HG03571 (cell line): ENCODE results near the gene STK38L.

Source experiments
- ATAC-seq: cut with Tn5 transposase; IDR thresholded peaks from one replicate; pipeline ENCODE4 v1.9.1; 2021; ENCODE audit not compliant: unreplicated experiment

Gene STK38L

DNA sequence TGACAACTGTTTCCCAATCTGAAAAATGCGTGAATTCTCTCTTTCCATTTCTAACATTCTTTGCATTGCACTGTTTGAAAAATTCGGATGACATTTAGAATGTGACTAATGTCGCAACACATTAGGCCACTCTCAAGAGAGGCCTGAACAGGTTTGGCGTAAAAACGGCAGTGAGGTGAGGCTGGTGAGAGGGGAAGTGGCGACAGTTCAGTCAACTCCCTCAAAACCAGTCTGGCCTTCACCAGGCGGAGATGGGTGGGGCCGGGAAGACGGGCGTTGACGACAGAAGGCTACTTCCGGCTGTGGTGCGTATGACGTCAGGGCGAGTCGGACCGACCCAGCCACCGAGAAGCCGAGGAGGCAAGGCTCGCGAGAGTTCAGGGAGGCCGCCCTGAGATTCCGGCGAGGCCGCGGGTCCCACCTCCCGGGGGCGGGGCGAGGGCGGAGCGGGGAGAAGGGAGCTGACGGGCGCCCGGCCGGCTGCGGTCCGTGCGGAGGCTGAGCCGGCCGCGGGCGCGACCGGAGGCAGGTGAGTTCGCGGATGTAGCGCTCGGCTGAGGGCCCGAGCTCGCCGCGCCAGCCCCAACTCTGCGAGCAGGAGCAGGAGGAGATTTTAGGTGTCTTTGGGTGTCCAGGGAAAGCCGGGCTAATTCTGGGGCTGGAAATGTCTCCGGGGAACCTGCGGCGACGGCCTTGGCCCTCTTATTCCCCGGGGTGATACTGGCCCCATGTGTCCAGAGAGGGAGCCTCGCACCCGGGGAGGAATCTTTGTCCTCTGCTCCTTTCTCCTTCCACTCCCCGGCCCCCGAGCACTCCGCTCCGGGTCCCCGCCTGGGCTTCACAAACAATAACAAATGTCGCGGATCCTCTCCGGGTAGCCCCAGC, at the start of gene STK38L:
STK38L (plus strand) TSS at position 483 of the 885 bp plus-strand sequence. CDS start 53,435 bp downstream, outside the sequence.
- ATAC-seq = peak; percentile 93

DNA sequence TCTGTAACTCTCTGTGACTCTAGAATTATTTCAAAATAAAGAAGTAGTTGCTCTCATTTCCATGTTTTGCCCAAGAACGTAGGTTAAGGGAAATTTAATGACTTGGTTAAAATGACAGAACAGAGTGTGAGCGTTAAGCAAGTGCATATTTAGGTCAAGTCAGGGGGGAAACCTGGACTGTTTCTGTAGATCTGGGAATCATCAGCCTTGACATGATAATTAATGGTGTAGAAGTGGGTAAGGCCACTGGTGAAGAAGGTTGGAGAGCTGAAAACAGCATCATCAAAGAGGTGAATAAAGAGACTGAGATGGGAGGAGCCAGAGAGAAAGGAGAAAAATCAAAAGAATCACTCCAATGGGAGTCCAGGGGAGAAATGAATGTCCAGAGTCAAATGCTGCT, 49.4 kb upstream of the STK38L start:
- ATAC-seq = no peak

DNA sequence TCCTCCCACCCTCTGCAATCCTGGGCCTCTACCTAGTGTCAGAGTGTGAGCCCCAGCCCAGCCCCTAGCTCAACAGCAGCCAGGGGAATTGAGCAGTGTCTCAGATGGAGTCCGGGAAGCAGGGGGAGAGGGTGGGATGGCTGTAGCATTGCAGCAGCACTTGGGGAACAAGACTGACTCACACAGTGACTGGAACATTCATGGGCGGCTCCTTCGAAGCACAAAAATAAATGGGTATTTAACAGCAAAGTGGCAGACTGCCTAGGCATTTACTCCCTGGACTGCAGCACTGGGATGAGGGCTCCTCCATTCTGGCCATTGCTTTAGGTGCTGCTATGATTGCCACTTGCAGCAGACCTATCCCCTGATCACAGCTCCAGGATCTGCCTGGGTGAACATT, 46.0 kb upstream of the STK38L start:
- ATAC-seq = no peak

DNA sequence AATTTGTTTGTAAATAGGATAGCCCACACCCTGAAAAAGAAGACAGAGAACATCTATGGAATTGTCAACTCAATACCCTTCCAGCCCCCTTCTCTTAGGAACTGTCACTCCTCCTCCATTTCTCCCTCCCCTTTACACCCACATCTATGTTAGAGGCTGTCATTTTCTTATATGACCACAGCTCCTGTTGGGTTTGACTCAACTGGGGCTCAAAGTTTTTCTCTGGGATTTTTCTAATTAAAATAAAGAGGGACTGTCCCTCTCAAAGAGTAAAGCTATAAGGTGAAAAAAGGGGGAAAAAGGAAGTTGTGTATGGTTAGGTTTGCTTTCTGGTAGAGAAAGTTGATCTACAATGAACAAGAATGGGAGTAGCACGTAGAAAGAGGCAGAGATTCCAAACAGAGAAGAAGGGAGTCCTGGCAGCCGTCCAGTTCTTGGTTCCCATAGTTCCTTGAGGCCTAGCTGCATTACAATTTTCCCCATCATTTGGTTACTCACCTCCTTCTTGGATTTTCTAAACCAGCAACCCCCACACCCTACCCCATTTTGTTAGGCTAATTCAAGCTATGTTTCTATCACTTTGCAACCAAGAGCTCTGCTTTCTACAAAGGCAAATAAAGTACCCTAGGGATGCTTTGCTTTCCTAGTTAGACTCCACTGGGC, 44.3 kb upstream of the STK38L start:
- no peak for ATAC-seq

DNA sequence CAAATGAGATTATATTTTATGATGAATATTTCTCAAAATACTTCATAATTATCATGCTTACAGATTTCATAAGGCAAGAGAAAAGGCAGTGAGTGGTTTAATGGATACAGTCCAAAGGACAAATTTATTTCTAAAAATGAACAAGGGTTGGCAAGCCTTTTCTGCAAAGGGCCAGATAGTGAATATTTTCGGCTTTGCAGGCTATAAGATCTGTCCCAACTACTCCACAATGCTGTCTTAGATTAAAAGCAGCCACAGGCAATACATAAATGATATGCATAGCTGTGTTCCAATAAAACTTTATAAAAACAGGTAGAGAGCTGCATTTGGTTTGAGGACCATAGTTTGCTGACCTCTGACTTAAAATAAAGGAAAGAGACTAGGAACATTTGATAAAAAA, 42.9 kb upstream of the STK38L start:
- no peak for ATAC-seq

DNA sequence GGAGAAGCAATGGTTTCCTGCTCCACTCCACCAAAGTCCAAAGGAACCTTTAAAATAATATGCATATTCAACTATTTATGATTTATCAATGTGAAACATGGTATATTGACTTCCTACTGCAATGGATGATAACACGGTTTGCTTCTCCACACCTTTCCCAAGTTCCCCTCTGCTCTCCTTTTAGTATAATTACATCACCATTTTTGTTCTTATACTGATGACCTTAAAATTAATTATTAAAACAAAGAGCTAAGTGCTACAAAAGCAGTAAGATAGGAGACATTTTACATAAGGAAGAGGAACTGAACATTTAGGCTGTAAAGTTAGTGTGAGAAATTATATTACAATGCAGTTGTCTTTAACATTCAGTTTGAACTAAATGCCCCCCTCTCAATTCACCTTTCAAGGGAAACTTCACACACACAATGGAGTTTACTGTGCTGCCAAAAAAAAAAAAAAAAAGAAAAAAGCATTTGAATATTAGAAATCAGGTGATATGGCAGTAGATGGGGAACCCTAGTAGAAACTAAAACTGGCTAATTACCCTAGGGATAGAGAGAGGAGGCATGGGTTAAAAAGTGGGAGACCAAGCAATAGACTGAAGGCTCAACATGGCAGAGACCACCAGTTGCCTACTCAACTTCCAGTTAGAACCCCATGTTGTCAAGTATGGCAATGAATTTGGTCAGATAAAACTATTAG, 37.1 kb upstream of the STK38L start:
- ATAC-seq = no peak

DNA sequence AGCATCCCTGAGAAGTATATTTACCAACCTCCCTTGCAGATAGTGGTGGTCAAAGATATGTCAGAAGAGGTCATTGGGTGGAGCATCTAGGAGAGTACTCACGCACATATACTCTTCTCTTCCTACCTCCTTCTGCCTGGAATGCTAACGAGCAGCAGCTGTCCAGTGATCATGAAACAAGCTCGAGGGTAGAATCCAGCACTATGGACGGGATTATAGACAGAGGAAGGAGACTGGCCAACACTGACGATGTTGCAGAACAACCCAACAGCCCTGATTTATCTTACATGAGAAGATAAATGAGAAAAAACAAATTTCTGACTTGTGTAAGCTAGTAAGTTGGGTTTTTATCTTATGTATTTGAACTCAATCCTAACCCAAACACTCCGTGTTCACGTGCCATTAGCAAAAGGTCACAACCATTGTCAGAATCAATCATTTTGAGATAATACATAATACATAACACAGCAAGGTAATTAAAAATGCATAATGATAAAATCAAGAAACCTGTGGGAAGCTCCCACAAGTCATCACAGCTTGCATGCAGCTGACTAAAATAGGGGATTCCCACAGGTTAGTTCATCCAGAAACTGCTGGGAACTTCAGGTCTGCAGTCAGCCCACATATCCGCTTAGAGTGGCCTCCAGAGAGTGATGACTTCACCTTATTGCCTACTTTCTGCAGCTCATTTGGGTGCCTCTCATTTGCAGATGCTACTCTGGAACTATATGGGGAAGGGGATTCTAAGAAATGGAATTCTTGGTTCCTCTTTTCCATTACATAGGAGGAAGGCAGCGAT, 36.3 kb upstream of the STK38L start:
- peak; percentile 85 for ATAC-seq

DNA sequence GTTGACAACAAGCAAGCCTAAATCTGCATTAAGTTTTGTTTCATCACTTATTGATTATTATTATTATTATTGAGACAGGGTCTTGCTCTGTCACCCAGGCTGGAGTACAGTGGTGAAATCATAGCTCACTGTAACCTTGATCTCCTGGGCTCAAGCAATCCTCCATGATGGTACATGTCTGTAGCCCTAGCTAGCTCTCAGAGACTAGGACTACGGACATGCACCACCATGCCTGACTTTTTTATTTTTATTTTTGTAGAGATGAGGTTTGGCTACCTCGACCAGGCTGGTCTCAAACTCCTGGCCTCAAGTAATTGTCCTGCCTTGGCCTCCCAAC, 35.7 kb upstream of the STK38L start:
- peak; percentile 9 for ATAC-seq

DNA sequence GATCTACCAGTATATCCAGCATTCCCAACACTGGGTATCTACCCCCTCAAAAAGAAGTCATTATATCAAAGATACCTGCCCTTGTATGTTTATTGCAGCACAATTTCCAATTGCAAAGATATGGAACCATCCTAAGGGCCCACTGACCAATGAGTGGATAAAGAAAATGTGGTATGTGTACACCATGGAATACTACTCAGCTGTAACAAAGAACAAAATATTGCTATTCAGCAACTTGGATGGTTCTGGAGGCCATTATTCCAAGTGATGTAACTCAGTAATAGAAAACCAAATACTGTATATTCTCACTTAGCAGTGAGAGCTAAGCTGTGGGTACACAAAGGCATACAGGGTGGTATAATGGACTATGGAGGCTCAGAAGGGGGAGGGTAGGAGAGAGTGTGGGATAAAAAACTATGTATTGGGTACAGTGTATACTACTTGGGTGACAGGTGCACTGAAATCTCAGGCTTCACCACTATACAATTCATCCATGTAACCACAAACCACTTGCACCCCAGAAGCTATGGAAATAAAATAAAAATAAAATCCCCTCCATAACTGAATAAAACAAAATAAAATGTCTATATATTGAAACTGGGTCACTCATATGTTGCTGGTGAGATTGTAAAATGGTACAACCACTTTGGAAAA, 34.7 kb upstream of the STK38L start:
- no peak for ATAC-seq

DNA sequence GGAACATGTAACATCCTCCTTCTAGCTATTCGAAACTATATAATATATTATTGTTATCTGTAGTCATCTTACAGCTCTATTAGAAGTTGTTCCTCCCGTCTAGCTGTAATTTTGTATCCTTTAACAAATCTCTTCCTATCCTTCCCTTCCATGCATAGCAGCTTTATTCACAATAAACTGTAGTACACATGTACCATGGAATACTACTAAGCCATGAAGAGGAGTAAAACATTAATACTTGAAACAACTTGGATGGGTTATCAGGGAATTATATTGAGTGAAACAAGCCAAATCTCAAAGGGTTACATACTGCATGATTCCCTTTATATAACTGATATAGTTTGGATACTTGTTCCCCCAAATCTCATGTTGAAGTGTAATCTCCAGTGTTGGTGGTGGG, 33.9 kb upstream of the STK38L start:
- no peak for ATAC-seq

DNA sequence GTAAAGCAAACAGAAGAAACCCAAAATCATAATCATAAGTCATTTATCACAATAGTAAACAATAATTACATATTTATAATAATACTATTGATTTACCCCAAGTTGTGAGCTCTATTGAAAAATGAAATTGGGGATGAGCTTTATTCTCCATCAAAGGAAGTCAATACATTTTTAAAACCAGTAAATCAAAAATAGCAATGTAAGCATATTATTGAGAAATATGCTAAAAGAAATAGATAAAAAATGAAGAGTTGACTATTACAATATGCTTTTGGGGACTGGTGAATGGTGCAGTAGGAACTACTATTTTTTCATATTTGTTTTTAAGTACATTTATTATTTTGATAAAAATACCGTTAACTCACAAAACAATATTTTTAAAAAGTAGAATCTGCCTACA, 31.2 kb upstream of the STK38L start:
- ATAC-seq = no peak

DNA sequence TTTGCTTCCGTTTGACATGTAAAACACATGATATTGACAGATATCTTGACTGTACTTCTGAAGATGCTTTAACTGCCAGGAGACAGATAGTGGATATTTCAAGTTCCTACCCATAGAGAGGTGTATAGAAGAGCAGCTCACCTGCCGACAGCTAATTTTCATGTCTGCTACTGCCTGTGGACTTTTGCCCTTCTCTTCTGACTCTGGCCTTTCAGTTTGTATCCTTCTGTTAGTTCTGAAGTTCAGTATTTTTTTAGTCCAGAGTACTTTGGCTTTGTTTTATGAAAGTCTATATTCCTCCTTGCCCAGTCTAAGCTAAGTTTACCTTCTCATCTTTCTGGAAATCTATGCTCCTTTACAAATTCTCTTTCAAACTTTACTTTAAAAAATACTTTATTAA, 30.8 kb upstream of the STK38L start:
- no peak for ATAC-seq

DNA sequence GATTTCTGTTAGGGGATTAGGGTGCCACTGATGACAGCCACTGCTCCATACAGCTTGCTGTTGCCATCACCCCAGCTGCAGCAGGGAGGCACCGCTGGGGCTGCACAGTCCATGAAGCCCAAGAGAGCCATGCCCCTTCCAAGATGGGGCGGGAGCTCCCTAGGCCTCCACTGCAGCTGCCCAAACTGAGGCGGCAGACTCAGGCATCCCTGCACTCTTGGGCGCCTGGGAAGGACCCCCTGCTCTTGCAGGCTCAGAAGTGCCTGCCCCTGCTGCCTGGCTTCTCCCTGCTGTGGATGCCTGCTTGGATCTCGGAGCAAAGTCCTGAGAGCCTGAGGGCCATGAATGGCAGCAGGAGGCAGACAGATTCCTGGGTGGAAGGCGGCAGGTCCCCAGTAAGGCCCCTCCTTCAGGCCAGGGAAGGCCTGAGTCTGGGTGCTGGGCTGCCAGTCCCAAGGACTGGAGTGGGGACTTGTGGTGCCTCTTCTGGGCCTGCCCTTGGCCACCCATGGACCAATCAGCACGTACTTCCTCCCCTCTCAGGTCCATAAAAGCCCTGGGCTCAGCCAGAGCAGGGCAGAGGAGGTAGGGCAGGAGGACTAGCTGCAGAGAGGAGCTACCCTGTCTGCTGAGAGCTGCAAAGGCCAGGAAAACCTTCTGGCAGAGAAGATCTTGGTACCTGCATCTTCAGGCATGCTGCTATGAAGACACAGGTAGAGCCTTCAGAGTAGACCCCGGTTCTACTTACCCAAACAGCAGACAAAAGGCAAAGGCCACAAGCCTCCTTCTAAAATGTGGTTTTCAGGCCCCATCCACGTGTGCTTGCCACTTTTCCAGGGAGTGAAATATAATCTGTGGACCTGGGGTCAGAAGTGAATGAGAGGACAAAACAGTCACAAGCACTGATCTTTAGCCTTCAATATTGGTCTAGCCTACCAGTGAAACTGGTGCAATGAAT, 30.0 kb upstream of the STK38L start:
- no peak for ATAC-seq

DNA sequence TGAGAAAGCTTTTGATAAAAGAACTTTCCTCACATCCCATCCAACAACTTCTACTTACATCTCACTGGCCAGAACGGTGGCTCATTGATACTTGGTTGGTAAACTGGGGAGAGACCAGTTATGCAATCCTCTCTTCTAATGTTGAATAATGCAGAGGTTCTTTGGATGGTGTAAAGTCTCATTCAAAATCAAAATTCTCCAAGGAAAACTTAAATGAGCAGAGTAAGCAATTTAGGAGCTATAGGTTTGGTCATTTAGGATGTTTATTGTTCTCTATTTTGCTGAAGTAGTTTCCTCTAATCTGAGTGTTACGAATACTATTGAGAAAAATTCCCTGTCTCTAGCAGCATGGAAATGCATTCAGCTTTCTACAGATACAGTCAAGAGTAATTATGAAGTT, 26.5 kb upstream of the STK38L start:
- ATAC-seq = no peak

DNA sequence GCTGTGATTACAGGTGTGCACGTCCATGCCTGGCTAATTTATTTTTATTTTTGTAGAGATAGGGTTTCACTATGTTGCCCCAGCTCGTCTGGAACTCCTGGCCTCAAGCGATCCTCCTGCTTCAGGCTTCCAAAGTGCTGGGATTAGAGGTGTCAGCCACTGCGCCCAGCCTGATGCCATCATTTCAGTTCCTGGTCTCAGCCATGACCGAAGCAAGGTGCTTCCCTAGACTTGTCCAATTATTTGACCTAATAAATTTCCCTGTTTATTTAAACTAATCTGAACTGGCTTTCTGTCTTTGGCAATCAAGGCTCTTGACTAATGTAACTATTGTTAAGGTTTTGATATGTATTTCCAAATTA, 24.4 kb upstream of the STK38L start:
- ATAC-seq = no peak

DNA sequence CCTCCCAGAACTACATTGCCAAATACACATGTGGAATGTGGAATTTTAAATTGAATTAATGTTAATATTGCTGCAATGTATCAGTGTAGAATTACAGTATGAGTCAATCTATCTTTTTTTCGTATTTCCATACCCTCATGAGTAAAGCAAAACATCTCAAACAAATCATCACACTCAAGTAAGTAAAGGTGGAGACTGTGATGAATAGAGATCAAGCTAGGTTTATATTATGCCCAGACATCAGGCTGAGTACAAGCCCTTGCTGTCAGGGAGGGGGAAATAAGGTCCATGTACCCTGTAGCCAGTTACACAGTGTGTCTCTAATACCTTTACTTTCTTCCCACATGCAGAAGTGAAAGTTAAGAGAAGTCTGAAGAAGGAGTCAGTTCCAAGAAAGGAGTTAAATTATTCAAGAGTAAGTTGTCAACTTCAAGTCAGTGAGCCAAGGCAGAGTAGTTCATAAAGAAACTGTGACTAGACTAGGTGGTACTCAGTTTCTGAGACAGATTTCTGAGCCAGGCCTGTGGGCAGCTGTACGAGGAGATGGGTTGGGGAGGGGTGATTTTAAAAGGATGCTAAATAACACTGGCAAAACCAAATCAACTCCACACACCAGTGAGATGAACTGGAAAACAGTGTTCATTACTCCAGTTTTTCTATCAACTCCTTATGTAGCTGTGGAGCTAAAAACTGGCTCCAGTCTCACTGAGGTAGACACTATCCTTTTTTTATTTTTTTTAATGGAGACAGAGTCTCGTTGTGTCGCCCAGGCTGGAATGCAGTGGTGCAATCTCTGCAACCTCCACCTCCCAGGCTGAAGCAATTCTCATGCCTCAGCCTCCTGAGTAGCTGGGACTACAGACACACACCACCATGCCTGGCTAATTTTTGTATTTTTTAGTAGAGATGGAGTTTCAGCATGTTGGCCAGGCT, 23.8 kb upstream of the STK38L start:
- peak; percentile 64 for ATAC-seq

DNA sequence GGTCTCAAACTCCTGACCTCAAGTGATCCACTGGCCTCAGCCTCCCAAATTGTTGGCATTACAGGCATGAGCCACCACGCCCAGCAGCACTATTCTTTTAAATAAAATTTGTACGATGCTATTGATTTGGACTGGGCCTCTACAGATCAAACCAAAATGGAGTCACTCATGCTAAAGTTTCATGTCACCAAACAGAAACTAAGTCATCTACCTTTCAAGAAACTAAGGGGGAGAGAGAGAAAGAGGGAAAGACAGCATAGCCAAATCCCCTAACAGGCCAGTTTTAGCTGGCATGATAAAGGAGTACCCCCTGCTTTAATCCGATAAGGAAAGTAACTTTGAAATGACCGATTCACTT, 23.1 kb upstream of the STK38L start:
- ATAC-seq = no peak

DNA sequence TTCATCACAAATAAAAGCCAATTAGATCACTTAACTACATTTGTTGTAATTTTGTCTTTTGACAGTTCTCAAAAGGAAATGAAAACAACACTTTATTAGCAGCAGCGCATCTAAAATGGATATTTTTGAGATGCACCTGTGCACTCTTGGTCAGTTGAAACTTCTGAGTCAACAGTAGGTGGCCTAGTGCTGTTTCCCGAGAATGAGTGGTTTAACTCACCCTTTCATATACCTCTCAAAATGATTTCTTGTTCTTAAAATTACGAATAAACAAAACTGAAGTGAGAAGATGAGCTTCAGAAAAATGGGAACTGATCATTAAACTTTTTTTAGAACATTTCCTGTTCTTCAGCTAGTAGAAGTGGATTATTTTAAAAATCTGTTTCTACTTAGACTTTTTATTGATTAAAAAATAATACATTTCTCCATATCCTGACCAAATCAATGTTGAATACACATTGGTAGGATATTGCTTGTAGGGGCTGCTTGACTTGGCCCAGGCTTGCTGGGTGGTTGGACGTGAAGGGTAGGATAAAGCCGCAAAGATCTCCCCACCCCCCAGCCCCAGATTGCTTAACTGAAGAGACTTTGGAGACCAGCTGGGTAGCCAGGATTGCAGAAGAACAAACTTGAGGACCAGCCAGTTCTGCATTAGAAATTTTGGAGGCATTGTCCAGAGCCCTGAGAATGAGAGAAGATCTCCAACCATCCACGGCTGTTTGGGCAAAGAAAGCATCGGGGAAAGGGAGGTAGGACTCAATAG, 22.3 kb upstream of the STK38L start:
- ATAC-seq = peak; percentile 65
